Neural cell (in vitro differentiated cells): ENCODE measurements around the gene ROBO1.

Experiments used
- EP300 ChIP-seq: fragments of 450-650 bp; conservative IDR thresholded peaks from 2 replicates; pipeline ENCODE4 v1.6.1; 2014; ENCODE audit warnings: antibody characterized with exemption, mild to moderate bottlenecking, moderate library complexity; ENCODE audit not compliant: poor library complexity, severe bottlenecking
- EZH2 ChIP-seq: fragments of 200-600, 300-800 bp; shearing (Covaris generic), sonication (generic); IDR thresholded peaks from 2 replicates; pipeline ENCODE4 v1.6.1; 2014; ENCODE audit warnings: antibody characterized with exemption, low read length, borderline replicate concordance, mild to moderate bottlenecking; ENCODE audit not compliant: insufficient read depth, poor library complexity, severe bottlenecking
- MXI1 ChIP-seq: fragments of 450-650 bp; conservative IDR thresholded peaks from 2 replicates; pipeline ENCODE4 v1.6.1; 2014; ENCODE audit warnings: antibody characterized with exemption, mild to moderate bottlenecking; ENCODE audit not compliant: poor library complexity, severe bottlenecking
- POLR2AphosphoS5 ChIP-seq: IDR thresholded peaks from 2 replicates; pipeline ENCODE4 v1.6.1; 2012
- RAD21 ChIP-seq: fragments of 450-650 bp; conservative IDR thresholded peaks from 2 replicates; pipeline ENCODE4 v1.6.1; 2014; ENCODE audit warnings: antibody characterized with exemption, mild to moderate bottlenecking, moderate library complexity
- SMC3 ChIP-seq: fragments of 450-650 bp; conservative IDR thresholded peaks from 2 replicates; pipeline ENCODE4 v1.6.1; 2014; ENCODE audit warnings: antibody characterized with exemption, mild to moderate bottlenecking, moderate library complexity; ENCODE audit not compliant: poor library complexity
- TF ChIP-seq, protein P1 (sequence below): fragments of 450-650 bp; IDR thresholded peaks from 2 replicates; pipeline ENCODE4 v1.5.1; 2014; ENCODE audit warnings: antibody characterized with exemption, mild to moderate bottlenecking, moderate library complexity; ENCODE audit not compliant: poor library complexity, severe bottlenecking
- TF ChIP-seq, protein P2 (sequence below): IDR thresholded peaks from 2 replicates; pipeline ENCODE4 v1.6.1; 2012; ENCODE audit warnings: borderline replicate concordance

DNA sequence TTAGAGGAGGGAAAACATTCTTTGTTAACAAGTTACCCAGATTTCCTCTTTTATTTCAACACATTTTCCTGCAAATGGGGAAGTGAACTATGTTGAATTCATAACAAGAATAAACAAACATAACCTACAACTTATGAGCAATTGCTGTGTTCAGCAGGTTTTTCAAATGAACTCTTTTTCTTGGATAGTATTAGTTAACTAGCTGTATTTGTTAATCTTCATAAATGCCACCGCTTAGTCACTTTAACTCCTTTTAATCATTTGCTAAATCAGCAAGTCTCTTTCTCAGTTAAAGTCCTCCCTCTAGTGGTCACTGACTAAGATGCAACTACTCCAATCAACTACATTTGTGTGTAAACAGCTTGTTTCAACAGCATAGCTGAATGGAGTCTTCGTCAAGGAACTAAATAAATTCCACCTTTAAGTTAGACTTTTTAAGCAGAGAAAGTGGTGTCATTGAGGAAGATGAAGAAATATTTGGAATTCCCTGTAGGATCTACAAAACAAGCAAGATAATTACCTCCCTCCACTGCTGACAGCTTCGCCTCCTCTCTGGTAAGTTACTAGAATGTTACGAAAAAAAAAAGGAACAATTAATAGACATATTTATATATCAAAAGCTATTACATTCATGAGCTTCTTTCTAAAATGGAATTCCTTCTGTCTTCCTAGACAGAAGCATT lies 1122.0 kb downstream of the ROBO1 start:
- TF ChIP-seq POLR2AphosphoS5 (no peak), EZH2 (no peak), MXI1 (no peak), RAD21 (peak; percentile 94), EP300 (no peak), SMC3 (peak; percentile 90)
- TF ChIP-seq, protein P1, sequence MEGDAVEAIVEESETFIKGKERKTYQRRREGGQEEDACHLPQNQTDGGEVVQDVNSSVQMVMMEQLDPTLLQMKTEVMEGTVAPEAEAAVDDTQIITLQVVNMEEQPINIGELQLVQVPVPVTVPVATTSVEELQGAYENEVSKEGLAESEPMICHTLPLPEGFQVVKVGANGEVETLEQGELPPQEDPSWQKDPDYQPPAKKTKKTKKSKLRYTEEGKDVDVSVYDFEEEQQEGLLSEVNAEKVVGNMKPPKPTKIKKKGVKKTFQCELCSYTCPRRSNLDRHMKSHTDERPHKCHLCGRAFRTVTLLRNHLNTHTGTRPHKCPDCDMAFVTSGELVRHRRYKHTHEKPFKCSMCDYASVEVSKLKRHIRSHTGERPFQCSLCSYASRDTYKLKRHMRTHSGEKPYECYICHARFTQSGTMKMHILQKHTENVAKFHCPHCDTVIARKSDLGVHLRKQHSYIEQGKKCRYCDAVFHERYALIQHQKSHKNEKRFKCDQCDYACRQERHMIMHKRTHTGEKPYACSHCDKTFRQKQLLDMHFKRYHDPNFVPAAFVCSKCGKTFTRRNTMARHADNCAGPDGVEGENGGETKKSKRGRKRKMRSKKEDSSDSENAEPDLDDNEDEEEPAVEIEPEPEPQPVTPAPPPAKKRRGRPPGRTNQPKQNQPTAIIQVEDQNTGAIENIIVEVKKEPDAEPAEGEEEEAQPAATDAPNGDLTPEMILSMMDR = peak; percentile 91
- TF ChIP-seq, protein P2, sequence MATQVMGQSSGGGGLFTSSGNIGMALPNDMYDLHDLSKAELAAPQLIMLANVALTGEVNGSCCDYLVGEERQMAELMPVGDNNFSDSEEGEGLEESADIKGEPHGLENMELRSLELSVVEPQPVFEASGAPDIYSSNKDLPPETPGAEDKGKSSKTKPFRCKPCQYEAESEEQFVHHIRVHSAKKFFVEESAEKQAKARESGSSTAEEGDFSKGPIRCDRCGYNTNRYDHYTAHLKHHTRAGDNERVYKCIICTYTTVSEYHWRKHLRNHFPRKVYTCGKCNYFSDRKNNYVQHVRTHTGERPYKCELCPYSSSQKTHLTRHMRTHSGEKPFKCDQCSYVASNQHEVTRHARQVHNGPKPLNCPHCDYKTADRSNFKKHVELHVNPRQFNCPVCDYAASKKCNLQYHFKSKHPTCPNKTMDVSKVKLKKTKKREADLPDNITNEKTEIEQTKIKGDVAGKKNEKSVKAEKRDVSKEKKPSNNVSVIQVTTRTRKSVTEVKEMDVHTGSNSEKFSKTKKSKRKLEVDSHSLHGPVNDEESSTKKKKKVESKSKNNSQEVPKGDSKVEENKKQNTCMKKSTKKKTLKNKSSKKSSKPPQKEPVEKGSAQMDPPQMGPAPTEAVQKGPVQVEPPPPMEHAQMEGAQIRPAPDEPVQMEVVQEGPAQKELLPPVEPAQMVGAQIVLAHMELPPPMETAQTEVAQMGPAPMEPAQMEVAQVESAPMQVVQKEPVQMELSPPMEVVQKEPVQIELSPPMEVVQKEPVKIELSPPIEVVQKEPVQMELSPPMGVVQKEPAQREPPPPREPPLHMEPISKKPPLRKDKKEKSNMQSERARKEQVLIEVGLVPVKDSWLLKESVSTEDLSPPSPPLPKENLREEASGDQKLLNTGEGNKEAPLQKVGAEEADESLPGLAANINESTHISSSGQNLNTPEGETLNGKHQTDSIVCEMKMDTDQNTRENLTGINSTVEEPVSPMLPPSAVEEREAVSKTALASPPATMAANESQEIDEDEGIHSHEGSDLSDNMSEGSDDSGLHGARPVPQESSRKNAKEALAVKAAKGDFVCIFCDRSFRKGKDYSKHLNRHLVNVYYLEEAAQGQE = no peak
